Dermis blood vessel endothelial cell (primary cell): ENCODE results near the gene BEND6. TPM values are rescaled to one million over a fixed set of nuclear protein-coding genes. Genes with fewer than 3 reads are reported as not detected.
"Not testable (repeated sequence)": the region's sequence is repeated elsewhere in the genome, so short reads cannot be mapped to it uniquely, and the experiment has no call there.

ENCODE experiments used
- DNase-seq: peaks from one replicate; pipeline ENCODE4 v3.0.0; 2010
- total RNA-seq: library from RNA; depleted of rRNA; stranded (reverse); fragments of >200 nt; gene quantifications from 2 replicates; pipeline ENCODE4 v1.2.3, GENCODE V29; 2014

The BEND6 gene
- total RNA-seq, 1 donor from 2014 or later, result 0.34 TPM

GRCh38 chr6:56986611-56987010, 31.7 kb downstream of the BEND6 start:
- no peak for DNase-seq

- no peak for DNase-seq
Observed at GRCh38 chr6:56988145-56988544, 33.2 kb downstream of the BEND6 start.

GRCh38 chr6:56992036-56992435, 37.1 kb downstream of the BEND6 start:
- DNase-seq, result no peak

- no peak for DNase-seq
Observed at GRCh38 chr6:56992703-56993102, 37.8 kb downstream of the BEND6 start.

- DNase-seq, result no peak
Observed at GRCh38 chr6:56995347-56995902, 40.5 kb downstream of the BEND6 start.

GRCh38 chr6:56996401-56996800, 41.5 kb downstream of the BEND6 start:
- no peak for DNase-seq

GRCh38 chr6:56999049-56999448, 44.1 kb downstream of the BEND6 start:
- no peak for DNase-seq

GRCh38 chr6:56999748-57000147, 44.8 kb downstream of the BEND6 start:
- DNase-seq, result not testable (repeated sequence)

GRCh38 chr6:57002197-57002596, 47.3 kb downstream of the BEND6 start:
- DNase-seq, result no peak

- DNase-seq, result no peak
Observed at GRCh38 chr6:57004292-57004691, 49.4 kb downstream of the BEND6 start.

- no peak for DNase-seq
Observed at GRCh38 chr6:57006101-57006500, 51.2 kb downstream of the BEND6 start.

- DNase-seq, result not testable (repeated sequence)
Observed at GRCh38 chr6:57008069-57008468, 53.2 kb downstream of the BEND6 start.

GRCh38 chr6:57013521-57013926, 58.6 kb downstream of the BEND6 start:
- DNase-seq, result no peak

- no peak for DNase-seq
Observed at GRCh38 chr6:57017069-57017468, 62.2 kb downstream of the BEND6 start.

- no peak for DNase-seq
Observed at GRCh38 chr6:57017841-57018240, 62.9 kb downstream of the BEND6 start.

- no peak for DNase-seq
Observed at GRCh38 chr6:57019434-57019833, 64.5 kb downstream of the BEND6 start.

- peak; percentile 64 for DNase-seq
Observed at GRCh38 chr6:57021086-57021720, 66.3 kb downstream of the BEND6 start.

- DNase-seq, result no peak
Observed at GRCh38 chr6:57024321-57024720, 69.4 kb downstream of the BEND6 start.

GRCh38 chr6:57024775-57025174, 69.9 kb downstream of the BEND6 start:
- no peak for DNase-seq

- no peak for DNase-seq
Observed at GRCh38 chr6:57026001-57026400, 71.1 kb downstream of the BEND6 start.

GRCh38 chr6:57027301-57027700, 72.4 kb downstream of the BEND6 start:
- DNase-seq, result no peak

- DNase-seq, result no peak
Observed at GRCh38 chr6:57029213-57029612, 74.3 kb downstream of the BEND6 start.

GRCh38 chr6:57033228-57033627, 78.3 kb downstream of the BEND6 start:
- DNase-seq, result no peak

- DNase-seq, result no peak
Observed at GRCh38 chr6:57035549-57035948, 80.6 kb downstream of the BEND6 start.

- no peak for DNase-seq
Observed at GRCh38 chr6:57038906-57039305, 84.0 kb downstream of the BEND6 start.
